Measurements from ENCODE around the gene NTPCR. TPM values are rescaled to one million over a fixed set of nuclear protein-coding genes. Genes with fewer than 3 reads are reported as not detected.

NTPCR gene
- total RNA-seq, 4 donors from 2014 or later = 24.6 to 37.1 (median 28.4) TPM

DNA sequence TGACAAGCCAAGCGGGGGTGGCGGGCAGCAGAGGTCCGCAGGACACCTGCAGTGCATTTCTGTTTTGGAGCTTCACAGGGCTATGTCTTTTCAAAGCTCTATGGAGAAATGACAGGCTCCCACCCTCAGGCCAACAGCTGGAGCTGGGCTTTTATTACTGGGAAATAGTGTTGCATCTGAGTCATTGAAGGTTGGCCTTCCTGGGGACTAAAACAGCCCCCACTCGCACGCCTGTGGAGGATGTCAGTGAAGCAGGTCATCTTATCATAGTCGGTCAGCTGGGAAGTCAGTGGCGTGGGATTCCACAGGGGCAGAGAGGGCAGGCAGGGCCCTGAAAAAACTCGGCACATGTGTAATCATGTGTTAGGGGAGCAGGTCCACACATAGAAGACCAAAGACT is 55.3 kb downstream of the NTPCR start:
- WGBS, 2 donors (ENCODE audit: low coverage in 1 of 2) = 95 to 100% methylated on average over 1 to 5 of the region's 8 CpGs

DNA sequence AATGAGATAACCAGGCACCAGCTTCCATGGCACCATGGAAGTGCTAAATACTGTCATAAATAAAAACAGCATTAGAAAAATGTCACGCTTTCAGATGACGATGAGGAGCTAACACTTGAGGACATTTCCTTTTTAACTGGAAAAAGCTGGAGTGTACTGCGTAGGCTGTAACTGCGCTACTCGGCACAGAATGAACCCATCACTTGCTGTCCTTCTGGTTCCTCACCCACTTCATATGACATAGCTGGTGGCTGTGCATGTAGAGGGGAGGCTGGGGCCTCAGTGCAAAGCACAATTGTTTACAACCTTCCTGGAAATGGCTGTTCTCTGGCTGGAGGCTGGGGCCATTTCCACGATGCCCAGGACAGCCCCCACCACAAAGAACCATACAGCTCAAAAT is 55.7 kb downstream of the NTPCR start:
- no peak for TF ChIP-seq CTCF (IDR thresholded peaks at IDR 0.05)
- TF ChIP-seq POLR2A (IDR thresholded peaks at IDR 0.05) = no peak
- no peak for TF ChIP-seq EP300 (IDR thresholded peaks at IDR 0.05)
- no peak for TF ChIP-seq POLR2AphosphoS5 (IDR thresholded peaks at IDR 0.05)
- WGBS, 2 donors (ENCODE audit: low coverage in 1 of 2) = 75 to 80% methylated on average over 6 of the region's 6 CpGs
- no peaks in the 10 kb centered on the region for H3K9me3 ChIP-seq
- H3K4me1 ChIP-seq = no peaks in the 10 kb centered on the region
- H3K4me3 ChIP-seq = no peak overlapping the region
- no peak for ATAC-seq
- no peaks in the 10 kb centered on the region for H3K27me3 ChIP-seq
- no peak overlapping the region for H3K27ac ChIP-seq
- H3K36me3 ChIP-seq = no peaks in the 10 kb centered on the region

More for the DNA sequence above, 55.3 kb downstream of the NTPCR start:
- Histone ChIP-seq H3K4me3 (no peak overlapping the region), H3K9me3 (no peaks in the 10 kb centered on the region), H3K36me3 (no peaks in the 10 kb centered on the region), H3K27me3 (no peaks in the 10 kb centered on the region), H3K27ac (no peak overlapping the region), H3K4me1 (no peaks in the 10 kb centered on the region)
- no peak for TF ChIP-seq CTCF (IDR thresholded peaks at IDR 0.05)
- TF ChIP-seq EP300 (IDR thresholded peaks at IDR 0.05) = no peak
- no peak for TF ChIP-seq POLR2A (IDR thresholded peaks at IDR 0.05)
- ATAC-seq = no peak

- ATAC-seq = no peak
- 79% methylated on average over 3 of the region's 3 CpGs; no CpG with 5 or more reads in 1 of the 2 donors for WGBS, 2 donors (ENCODE audit: low coverage in 1 of 2)
Observed at GRCh38 chr1:233006541-233006973, 56.1 kb downstream of the NTPCR start.

GRCh38 chr1:233010146-233010545 is 59.7 kb downstream of the NTPCR start:
- no peak overlapping the region for H3K27ac ChIP-seq
- H3K4me1 ChIP-seq = no peaks in the 10 kb centered on the region
- H3K9me3 ChIP-seq = no peaks in the 10 kb centered on the region
- 73 to 74% methylated on average over 1 to 3 of the region's 3 CpGs for WGBS, 2 donors (ENCODE audit: low coverage in 1 of 2)
- H3K4me3 ChIP-seq = no peak overlapping the region
- H3K36me3 ChIP-seq = peaks cover 0 to 30% of the 10 kb centered on the region in 2 donors
- ATAC-seq = no peak
- H3K27me3 ChIP-seq = no peaks in the 10 kb centered on the region
- TF ChIP-seq EP300 (IDR thresholded peaks at IDR 0.05) (no peak), POLR2A (IDR thresholded peaks at IDR 0.05) (no peak), CTCF (IDR thresholded peaks at IDR 0.05) (no peak), POLR2AphosphoS5 (IDR thresholded peaks at IDR 0.05) (no peak)

More at GRCh38 chr1:233006541-233006973, 56.1 kb downstream of the NTPCR start:
- TF ChIP-seq CTCF (IDR thresholded peaks at IDR 0.05) (no peak), EP300 (IDR thresholded peaks at IDR 0.05) (no peak), POLR2A (IDR thresholded peaks at IDR 0.05) (no peak), POLR2AphosphoS5 (IDR thresholded peaks at IDR 0.05) (no peak)
- peaks cover 0 to under 1% of the 10 kb centered on the region in 2 donors for H3K36me3 ChIP-seq
- no peaks in the 10 kb centered on the region for H3K4me1 ChIP-seq
- no peak overlapping the region for H3K27ac ChIP-seq
- H3K9me3 ChIP-seq = no peaks in the 10 kb centered on the region
- no peak overlapping the region for H3K4me3 ChIP-seq
- H3K27me3 ChIP-seq = no peaks in the 10 kb centered on the region

GRCh38 chr1:233012021-233012420 is 61.6 kb downstream of the NTPCR start:
- WGBS, 2 donors (ENCODE audit: low coverage in 1 of 2) = 60 to 80% methylated on average over 1 of the region's 1 CpG
- Histone ChIP-seq H3K27ac (no peak overlapping the region), H3K36me3 (peaks cover 0 to 30% of the 10 kb centered on the region in 2 donors), H3K27me3 (no peaks in the 10 kb centered on the region), H3K9me3 (no peaks in the 10 kb centered on the region), H3K4me3 (no peak overlapping the region), H3K4me1 (no peaks in the 10 kb centered on the region)
- no peak for ATAC-seq
- TF ChIP-seq POLR2AphosphoS5 (IDR thresholded peaks at IDR 0.05) (no peak), CTCF (IDR thresholded peaks at IDR 0.05) (no peak), POLR2A (IDR thresholded peaks at IDR 0.05) (no peak), EP300 (IDR thresholded peaks at IDR 0.05) (no peak)

Data from gastroesophageal sphincter (tissue), 4 donors.